ENCODE data around the gene TSC2.

TSC2 gene

DNA sequence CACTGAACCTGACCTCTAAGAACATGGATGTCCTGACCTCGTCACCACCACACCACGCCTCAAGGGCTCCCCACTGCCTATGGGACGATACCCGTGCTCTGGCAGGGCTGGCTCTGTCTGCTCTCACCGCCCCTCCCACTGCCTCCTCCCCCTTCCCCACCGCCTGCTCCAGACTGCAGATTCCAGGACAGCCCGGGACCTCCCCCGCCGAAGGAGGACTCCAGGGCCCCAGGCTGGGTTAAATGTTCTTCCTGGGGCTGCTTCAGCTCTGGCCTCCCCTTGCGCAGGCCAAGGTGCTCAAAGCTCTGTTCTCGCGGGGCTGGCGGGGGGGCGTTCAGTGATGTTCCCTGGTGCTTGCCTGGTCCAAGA lies 25.1 kb upstream of the TSC2 start:
- no peak overlapping the region for H3K27ac ChIP-seq
- no peaks in the 10 kb centered on the region for H4K20me1 ChIP-seq (ENCODE audit: insufficient read depth)
- peaks cover 24% of the 10 kb centered on the region for H3K27me3 ChIP-seq (ENCODE audit: insufficient read depth, low read depth)
- TF ChIP-seq, protein P1, sequence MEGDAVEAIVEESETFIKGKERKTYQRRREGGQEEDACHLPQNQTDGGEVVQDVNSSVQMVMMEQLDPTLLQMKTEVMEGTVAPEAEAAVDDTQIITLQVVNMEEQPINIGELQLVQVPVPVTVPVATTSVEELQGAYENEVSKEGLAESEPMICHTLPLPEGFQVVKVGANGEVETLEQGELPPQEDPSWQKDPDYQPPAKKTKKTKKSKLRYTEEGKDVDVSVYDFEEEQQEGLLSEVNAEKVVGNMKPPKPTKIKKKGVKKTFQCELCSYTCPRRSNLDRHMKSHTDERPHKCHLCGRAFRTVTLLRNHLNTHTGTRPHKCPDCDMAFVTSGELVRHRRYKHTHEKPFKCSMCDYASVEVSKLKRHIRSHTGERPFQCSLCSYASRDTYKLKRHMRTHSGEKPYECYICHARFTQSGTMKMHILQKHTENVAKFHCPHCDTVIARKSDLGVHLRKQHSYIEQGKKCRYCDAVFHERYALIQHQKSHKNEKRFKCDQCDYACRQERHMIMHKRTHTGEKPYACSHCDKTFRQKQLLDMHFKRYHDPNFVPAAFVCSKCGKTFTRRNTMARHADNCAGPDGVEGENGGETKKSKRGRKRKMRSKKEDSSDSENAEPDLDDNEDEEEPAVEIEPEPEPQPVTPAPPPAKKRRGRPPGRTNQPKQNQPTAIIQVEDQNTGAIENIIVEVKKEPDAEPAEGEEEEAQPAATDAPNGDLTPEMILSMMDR (conservative IDR thresholded peaks at IDR 0.05; ENCODE audit: low read depth, low read length): no peak
- H3K4me3 ChIP-seq (IDR thresholded peaks at IDR 0.05; ENCODE audit: insufficient read depth, low read depth, low read length): no peak overlapping the region
- no peaks in the 10 kb centered on the region for H3K79me2 ChIP-seq (ENCODE audit: insufficient read depth, low read depth)
- H3K4me2 ChIP-seq: peak overlapping the region; percentile 85
- H3K4me1 ChIP-seq (ENCODE audit: low read depth, poor library complexity, severe bottlenecking): peaks cover 15% of the 10 kb centered on the region
- H3K9ac ChIP-seq: peak overlapping the region; percentile 2; the same call in 1 of the 2 replicates
- peak overlapping the region; percentile 95 for H2AFZ ChIP-seq (ENCODE audit: low read depth)
- H3K36me3 ChIP-seq (ENCODE audit: insufficient read depth): no peaks in the 10 kb centered on the region

DNA sequence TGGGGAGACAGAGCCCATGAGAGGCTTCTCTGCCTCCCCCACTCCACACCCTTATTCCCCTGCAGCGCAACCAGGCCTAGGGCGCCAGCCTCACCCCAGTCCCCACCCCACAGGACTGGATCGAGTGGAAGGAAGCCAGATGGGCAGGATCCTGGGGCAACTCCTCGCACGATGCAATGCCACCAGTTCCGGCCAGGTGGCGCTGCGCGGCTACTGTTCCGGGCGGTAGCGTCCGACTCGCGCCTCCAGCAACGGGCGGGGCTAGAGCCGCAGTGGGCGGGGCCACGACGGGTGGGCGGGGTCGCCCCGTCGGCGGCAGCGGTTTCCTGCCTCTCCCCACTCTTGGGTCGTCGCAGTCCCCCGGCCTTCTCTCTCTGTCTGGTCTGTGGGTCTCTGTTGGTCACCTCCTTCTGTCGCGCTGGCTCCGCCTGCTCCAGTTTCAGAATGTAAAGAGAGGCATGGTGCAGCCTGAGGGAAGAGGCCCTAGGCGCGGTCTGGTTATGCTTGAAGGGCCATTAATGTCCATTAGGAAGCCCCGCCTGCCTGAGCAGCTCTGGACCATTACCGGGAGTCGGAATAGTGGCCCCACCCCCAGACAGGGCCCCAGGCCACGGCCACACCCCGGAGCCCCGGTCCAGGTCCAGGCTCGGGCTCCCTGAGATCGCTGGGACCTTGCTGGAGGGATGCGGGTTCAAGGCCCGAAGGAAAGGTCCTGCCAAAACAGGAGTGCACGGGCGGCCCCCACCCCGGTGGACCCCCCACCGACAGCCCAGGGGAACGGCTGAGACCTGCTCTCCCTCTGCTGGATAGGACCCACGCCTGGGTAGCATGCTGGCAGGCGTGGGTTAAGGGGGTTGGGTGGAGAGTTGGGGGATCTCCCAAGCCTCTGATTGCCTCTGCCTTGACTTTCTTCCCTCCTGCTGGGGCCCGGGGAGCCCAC lies 24.4 kb upstream of the TSC2 start:
- Histone ChIP-seq H3K27ac (no peak overlapping the region), H3K79me2 (ENCODE audit: insufficient read depth, low read depth) (no peaks in the 10 kb centered on the region), H2AFZ (ENCODE audit: low read depth) (peak overlapping the region; percentile 95), H3K36me3 (ENCODE audit: insufficient read depth) (no peaks in the 10 kb centered on the region), H3K4me2 (peak overlapping the region; percentile 85), H3K9ac (peak overlapping the region; percentile 2; the same call in 1 of the 2 replicates), H3K4me1 (ENCODE audit: low read depth, poor library complexity, severe bottlenecking) (peaks cover 15% of the 10 kb centered on the region), H3K27me3 (ENCODE audit: insufficient read depth, low read depth) (peaks cover 29% of the 10 kb centered on the region), H4K20me1 (ENCODE audit: insufficient read depth) (no peaks in the 10 kb centered on the region), H3K4me3 (IDR thresholded peaks at IDR 0.05; ENCODE audit: insufficient read depth, low read depth, low read length) (no peak overlapping the region)
- TF ChIP-seq, protein P1 (conservative IDR thresholded peaks at IDR 0.05; ENCODE audit: low read depth, low read length): peak; percentile 97

DNA sequence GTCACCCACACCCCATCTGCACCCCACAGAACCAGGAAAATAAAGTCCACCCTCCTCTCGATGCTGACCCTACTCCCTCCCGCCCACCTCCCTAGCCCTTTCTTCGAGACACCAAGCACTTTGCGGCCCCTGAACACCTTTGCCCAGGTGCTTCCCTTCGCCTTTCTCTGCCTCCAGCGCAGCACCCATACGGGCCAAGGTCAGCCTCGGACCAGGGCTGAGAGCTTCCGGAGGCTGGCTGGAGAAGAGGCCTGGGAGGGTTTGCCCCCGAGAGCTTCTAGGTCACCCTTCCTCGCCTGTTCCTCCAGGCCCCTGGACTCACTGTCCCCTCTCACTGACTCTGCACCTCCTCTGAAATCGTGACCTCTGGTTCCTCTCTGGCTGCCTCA lies 23.8 kb upstream of the TSC2 start:
- Histone ChIP-seq H4K20me1 (ENCODE audit: insufficient read depth) (no peaks in the 10 kb centered on the region), H3K27ac (no peak overlapping the region), H3K79me2 (ENCODE audit: insufficient read depth, low read depth) (no peaks in the 10 kb centered on the region), H3K4me2 (no peak overlapping the region), H3K36me3 (ENCODE audit: insufficient read depth) (no peaks in the 10 kb centered on the region), H3K4me1 (ENCODE audit: low read depth, poor library complexity, severe bottlenecking) (peaks cover 15% of the 10 kb centered on the region), H3K4me3 (IDR thresholded peaks at IDR 0.05; ENCODE audit: insufficient read depth, low read depth, low read length) (no peak overlapping the region), H2AFZ (ENCODE audit: low read depth) (peak overlapping the region; percentile 95; the same call in 1 of the 2 replicates), H3K27me3 (ENCODE audit: insufficient read depth, low read depth) (peaks cover 29% of the 10 kb centered on the region), H3K9ac (no peak overlapping the region)
- TF ChIP-seq, protein P1 (conservative IDR thresholded peaks at IDR 0.05; ENCODE audit: low read depth, low read length): no peak

DNA sequence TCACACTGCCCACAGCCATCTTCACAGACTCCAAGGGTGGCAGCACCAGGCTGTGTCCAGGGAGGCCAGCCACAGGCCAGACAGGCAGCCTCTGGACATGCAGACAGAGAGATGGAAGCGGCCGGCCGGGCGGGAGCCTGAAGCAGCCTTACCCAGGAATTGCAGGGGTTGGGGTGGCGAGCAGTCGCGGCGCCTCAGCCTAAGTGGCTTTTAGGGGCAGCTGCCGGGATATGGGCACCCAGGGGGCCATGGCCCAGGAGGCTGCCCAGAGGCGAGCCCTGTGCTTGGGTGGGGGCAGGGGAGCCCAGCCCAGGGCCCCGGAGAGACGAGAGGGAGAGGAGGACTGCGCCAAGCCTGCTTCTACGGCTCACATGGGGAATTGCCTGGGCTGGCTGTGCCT lies 22.5 kb upstream of the TSC2 start:
- no peak overlapping the region for H3K4me2 ChIP-seq
- H2AFZ ChIP-seq (ENCODE audit: low read depth): no peak overlapping the region
- H3K27ac ChIP-seq: no peak overlapping the region
- no peaks in the 10 kb centered on the region for H3K36me3 ChIP-seq (ENCODE audit: insufficient read depth)
- no peaks in the 10 kb centered on the region for H3K79me2 ChIP-seq (ENCODE audit: insufficient read depth, low read depth)
- TF ChIP-seq, protein P1 (conservative IDR thresholded peaks at IDR 0.05; ENCODE audit: low read depth, low read length): no peak
- H4K20me1 ChIP-seq (ENCODE audit: insufficient read depth): no peaks in the 10 kb centered on the region
- no peak overlapping the region for H3K4me3 ChIP-seq (IDR thresholded peaks at IDR 0.05; ENCODE audit: insufficient read depth, low read depth, low read length)
- H3K9ac ChIP-seq: no peak overlapping the region
- peaks cover 29% of the 10 kb centered on the region for H3K27me3 ChIP-seq (ENCODE audit: insufficient read depth, low read depth)
- peaks cover 15% of the 10 kb centered on the region for H3K4me1 ChIP-seq (ENCODE audit: low read depth, poor library complexity, severe bottlenecking)

Measured in KMS-11 (cell line).